ENCODE measurements around the gene SSH2. TPM values are rescaled to one million over a fixed set of nuclear protein-coding genes. Genes with fewer than 3 reads are reported as not detected.

SSH2 gene
- total and polyA plus RNA-seq, 2 experiments from 2014 or later: 8.3 to 18.9 TPM

- no peaks in the 10 kb centered on the region for H4K20me1 ChIP-seq (ENCODE audit: insufficient read depth)
- no peak for TF ChIP-seq EZH2 (IDR thresholded peaks at IDR 0.05; ENCODE audit: insufficient read depth, poor library complexity, severe bottlenecking)
- TF ChIP-seq EZH2phosphoT487 (IDR thresholded peaks at IDR 0.05; ENCODE audit: insufficient read depth, low read depth): no peak
- no peak for DNase-seq
- H3K27ac ChIP-seq: no peak overlapping the region
- no peak overlapping the region for H3K9ac ChIP-seq
- no peaks in the 10 kb centered on the region for H3K9me3 ChIP-seq (ENCODE audit: low read depth)
- H3K79me2 ChIP-seq (ENCODE audit: insufficient read depth): peaks cover 21% of the 10 kb centered on the region
- no peak overlapping the region for H3K4me3 ChIP-seq
- no peaks in the 10 kb centered on the region for H3K9me2 ChIP-seq (ENCODE audit: insufficient read depth)
- H3K4me2 ChIP-seq (ENCODE audit: unreplicated experiment): no peak overlapping the region
- peaks cover 33% of the 10 kb centered on the region for H3F3A ChIP-seq (ENCODE audit: insufficient read depth)
- H3K27me3 ChIP-seq (replicated peaks; ENCODE audit: insufficient read depth): no peaks in the 10 kb centered on the region
- H3K36me3 ChIP-seq (ENCODE audit: low read depth): no peaks in the 10 kb centered on the region
- no peak overlapping the region for H2AFZ ChIP-seq
- in situ Hi-C loops (cut with MboI): no loop called here
- H3K4me1 ChIP-seq (ENCODE audit: insufficient read depth): peaks cover 41% of the 10 kb centered on the region
Measured at GRCh38 chr17:29707212-29707571, 222.8 kb downstream of the SSH2 start.

- Histone ChIP-seq H3K9ac (no peak overlapping the region), H3K4me3 (no peak overlapping the region), H3K4me1 (ENCODE audit: insufficient read depth) (peaks cover 31% of the 10 kb centered on the region), H3K27me3 (replicated peaks; ENCODE audit: insufficient read depth) (no peaks in the 10 kb centered on the region), H2AFZ (no peak overlapping the region), H4K20me1 (ENCODE audit: insufficient read depth) (no peaks in the 10 kb centered on the region), H3K9me3 (ENCODE audit: low read depth) (no peaks in the 10 kb centered on the region), H3K4me2 (ENCODE audit: unreplicated experiment) (no peak overlapping the region), H3K79me2 (ENCODE audit: insufficient read depth) (peaks cover 21% of the 10 kb centered on the region), H3K36me3 (ENCODE audit: low read depth) (no peaks in the 10 kb centered on the region), H3K27ac (no peak overlapping the region), H3F3A (ENCODE audit: insufficient read depth) (peaks cover 21% of the 10 kb centered on the region), H3K9me2 (ENCODE audit: insufficient read depth) (no peaks in the 10 kb centered on the region)
- in situ Hi-C loops (cut with MboI): no loop called here
- TF ChIP-seq EZH2phosphoT487 (IDR thresholded peaks at IDR 0.05; ENCODE audit: insufficient read depth, low read depth) (no peak), EZH2 (IDR thresholded peaks at IDR 0.05; ENCODE audit: insufficient read depth, poor library complexity, severe bottlenecking) (no peak)
- DNase-seq: no peak
Measured at GRCh38 chr17:29706045-29706431, 224.0 kb downstream of the SSH2 start.

GRCh38 chr17:29705386-29705785 lies 224.6 kb downstream of the SSH2 start:
- no peaks in the 10 kb centered on the region for H3K9me2 ChIP-seq (ENCODE audit: insufficient read depth)
- TF ChIP-seq EZH2 (IDR thresholded peaks at IDR 0.05; ENCODE audit: insufficient read depth, poor library complexity, severe bottlenecking): no peak
- TF ChIP-seq EZH2phosphoT487 (IDR thresholded peaks at IDR 0.05; ENCODE audit: insufficient read depth, low read depth): no peak
- in situ Hi-C loops (cut with MboI): no loop called here
- no peak overlapping the region for H3K4me3 ChIP-seq
- no peaks in the 10 kb centered on the region for H3K27me3 ChIP-seq (replicated peaks; ENCODE audit: insufficient read depth)
- no peaks in the 10 kb centered on the region for H3K9me3 ChIP-seq (ENCODE audit: low read depth)
- no peak overlapping the region for H3K27ac ChIP-seq
- WGBS, 2 experiments (ENCODE audit: low coverage in 1 of 2, low lambda C conversion rate in 2 of 2, missing lambda C conversion rate in 2 of 2): 78 to 88% methylated on average over 3 of the region's 3 CpGs
- H3K36me3 ChIP-seq (ENCODE audit: low read depth): no peaks in the 10 kb centered on the region
- H2AFZ ChIP-seq: no peak overlapping the region
- no peak overlapping the region for H3K4me2 ChIP-seq (ENCODE audit: unreplicated experiment)
- peaks cover 21% of the 10 kb centered on the region for H3K79me2 ChIP-seq (ENCODE audit: insufficient read depth)
- H4K20me1 ChIP-seq (ENCODE audit: insufficient read depth): no peaks in the 10 kb centered on the region
- H3K4me1 ChIP-seq (ENCODE audit: insufficient read depth): peaks cover 24% of the 10 kb centered on the region
- H3F3A ChIP-seq (ENCODE audit: insufficient read depth): peaks cover 15% of the 10 kb centered on the region
- H3K9ac ChIP-seq: no peak overlapping the region
- no peak for DNase-seq

GRCh38 chr17:29699283-29699682 lies 230.7 kb downstream of the SSH2 start:
- TF ChIP-seq EZH2 (IDR thresholded peaks at IDR 0.05; ENCODE audit: insufficient read depth, poor library complexity, severe bottlenecking): no peak
- TF ChIP-seq EZH2phosphoT487 (IDR thresholded peaks at IDR 0.05; ENCODE audit: insufficient read depth, low read depth): no peak
- no peak overlapping the region for H3K4me3 ChIP-seq
- H2AFZ ChIP-seq: no peak overlapping the region
- DNase-seq: no peak
- in situ Hi-C loops (cut with MboI): no loop called here
- WGBS, 2 experiments (ENCODE audit: low coverage in 1 of 2, low lambda C conversion rate in 2 of 2, missing lambda C conversion rate in 2 of 2): 43 to 67% methylated on average over 2 of the region's 2 CpGs
- H3K27me3 ChIP-seq (replicated peaks; ENCODE audit: insufficient read depth): no peaks in the 10 kb centered on the region
- no peaks in the 10 kb centered on the region for H4K20me1 ChIP-seq (ENCODE audit: insufficient read depth)
- H3F3A ChIP-seq (ENCODE audit: insufficient read depth): no peaks in the 10 kb centered on the region
- no peaks in the 10 kb centered on the region for H3K36me3 ChIP-seq (ENCODE audit: low read depth)
- no peaks in the 10 kb centered on the region for H3K79me2 ChIP-seq (ENCODE audit: insufficient read depth)
- no peak overlapping the region for H3K4me2 ChIP-seq (ENCODE audit: unreplicated experiment)
- H3K9me2 ChIP-seq (ENCODE audit: insufficient read depth): no peaks in the 10 kb centered on the region
- H3K9ac ChIP-seq: no peak overlapping the region
- no peak overlapping the region for H3K27ac ChIP-seq
- no peaks in the 10 kb centered on the region for H3K4me1 ChIP-seq (ENCODE audit: insufficient read depth)
- no peaks in the 10 kb centered on the region for H3K9me3 ChIP-seq (ENCODE audit: low read depth)

- Histone ChIP-seq H3K27me3 (replicated peaks; ENCODE audit: insufficient read depth) (no peaks in the 10 kb centered on the region), H3K4me2 (ENCODE audit: unreplicated experiment) (no peak overlapping the region), H3K4me1 (ENCODE audit: insufficient read depth) (no peaks in the 10 kb centered on the region), H3K9ac (no peak overlapping the region), H2AFZ (no peak overlapping the region), H3K79me2 (ENCODE audit: insufficient read depth) (no peaks in the 10 kb centered on the region), H3K36me3 (ENCODE audit: low read depth) (no peaks in the 10 kb centered on the region), H3K9me3 (ENCODE audit: low read depth) (no peaks in the 10 kb centered on the region), H3K4me3 (no peak overlapping the region), H3K9me2 (ENCODE audit: insufficient read depth) (no peaks in the 10 kb centered on the region), H3F3A (ENCODE audit: insufficient read depth) (no peaks in the 10 kb centered on the region), H3K27ac (no peak overlapping the region), H4K20me1 (ENCODE audit: insufficient read depth) (no peaks in the 10 kb centered on the region)
- no peak for TF ChIP-seq EZH2 (IDR thresholded peaks at IDR 0.05; ENCODE audit: insufficient read depth, poor library complexity, severe bottlenecking)
- TF ChIP-seq EZH2phosphoT487 (IDR thresholded peaks at IDR 0.05; ENCODE audit: insufficient read depth, low read depth): no peak
- 56 to 68% methylated on average over 1 of the region's 1 CpG for WGBS, 2 experiments (ENCODE audit: low coverage in 1 of 2, low lambda C conversion rate in 2 of 2, missing lambda C conversion rate in 2 of 2)
- in situ Hi-C loops (cut with MboI): no loop called here
- DNase-seq: no peak
Measured at GRCh38 chr17:29698837-29699236, 231.2 kb downstream of the SSH2 start.

All from GM23248 (cell line).